ENCODE data around the gene PLCB2. TPM values are rescaled to one million over a fixed set of nuclear protein-coding genes. Genes with fewer than 3 reads are reported as not detected.

The PLCB2 gene, protein sequence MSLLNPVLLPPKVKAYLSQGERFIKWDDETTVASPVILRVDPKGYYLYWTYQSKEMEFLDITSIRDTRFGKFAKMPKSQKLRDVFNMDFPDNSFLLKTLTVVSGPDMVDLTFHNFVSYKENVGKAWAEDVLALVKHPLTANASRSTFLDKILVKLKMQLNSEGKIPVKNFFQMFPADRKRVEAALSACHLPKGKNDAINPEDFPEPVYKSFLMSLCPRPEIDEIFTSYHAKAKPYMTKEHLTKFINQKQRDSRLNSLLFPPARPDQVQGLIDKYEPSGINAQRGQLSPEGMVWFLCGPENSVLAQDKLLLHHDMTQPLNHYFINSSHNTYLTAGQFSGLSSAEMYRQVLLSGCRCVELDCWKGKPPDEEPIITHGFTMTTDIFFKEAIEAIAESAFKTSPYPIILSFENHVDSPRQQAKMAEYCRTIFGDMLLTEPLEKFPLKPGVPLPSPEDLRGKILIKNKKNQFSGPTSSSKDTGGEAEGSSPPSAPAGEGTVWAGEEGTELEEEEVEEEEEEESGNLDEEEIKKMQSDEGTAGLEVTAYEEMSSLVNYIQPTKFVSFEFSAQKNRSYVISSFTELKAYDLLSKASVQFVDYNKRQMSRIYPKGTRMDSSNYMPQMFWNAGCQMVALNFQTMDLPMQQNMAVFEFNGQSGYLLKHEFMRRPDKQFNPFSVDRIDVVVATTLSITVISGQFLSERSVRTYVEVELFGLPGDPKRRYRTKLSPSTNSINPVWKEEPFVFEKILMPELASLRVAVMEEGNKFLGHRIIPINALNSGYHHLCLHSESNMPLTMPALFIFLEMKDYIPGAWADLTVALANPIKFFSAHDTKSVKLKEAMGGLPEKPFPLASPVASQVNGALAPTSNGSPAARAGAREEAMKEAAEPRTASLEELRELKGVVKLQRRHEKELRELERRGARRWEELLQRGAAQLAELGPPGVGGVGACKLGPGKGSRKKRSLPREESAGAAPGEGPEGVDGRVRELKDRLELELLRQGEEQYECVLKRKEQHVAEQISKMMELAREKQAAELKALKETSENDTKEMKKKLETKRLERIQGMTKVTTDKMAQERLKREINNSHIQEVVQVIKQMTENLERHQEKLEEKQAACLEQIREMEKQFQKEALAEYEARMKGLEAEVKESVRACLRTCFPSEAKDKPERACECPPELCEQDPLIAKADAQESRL
- total RNA-seq = 1 to 10 TPM; 1.0 to 3.3 TPM

DNA sequence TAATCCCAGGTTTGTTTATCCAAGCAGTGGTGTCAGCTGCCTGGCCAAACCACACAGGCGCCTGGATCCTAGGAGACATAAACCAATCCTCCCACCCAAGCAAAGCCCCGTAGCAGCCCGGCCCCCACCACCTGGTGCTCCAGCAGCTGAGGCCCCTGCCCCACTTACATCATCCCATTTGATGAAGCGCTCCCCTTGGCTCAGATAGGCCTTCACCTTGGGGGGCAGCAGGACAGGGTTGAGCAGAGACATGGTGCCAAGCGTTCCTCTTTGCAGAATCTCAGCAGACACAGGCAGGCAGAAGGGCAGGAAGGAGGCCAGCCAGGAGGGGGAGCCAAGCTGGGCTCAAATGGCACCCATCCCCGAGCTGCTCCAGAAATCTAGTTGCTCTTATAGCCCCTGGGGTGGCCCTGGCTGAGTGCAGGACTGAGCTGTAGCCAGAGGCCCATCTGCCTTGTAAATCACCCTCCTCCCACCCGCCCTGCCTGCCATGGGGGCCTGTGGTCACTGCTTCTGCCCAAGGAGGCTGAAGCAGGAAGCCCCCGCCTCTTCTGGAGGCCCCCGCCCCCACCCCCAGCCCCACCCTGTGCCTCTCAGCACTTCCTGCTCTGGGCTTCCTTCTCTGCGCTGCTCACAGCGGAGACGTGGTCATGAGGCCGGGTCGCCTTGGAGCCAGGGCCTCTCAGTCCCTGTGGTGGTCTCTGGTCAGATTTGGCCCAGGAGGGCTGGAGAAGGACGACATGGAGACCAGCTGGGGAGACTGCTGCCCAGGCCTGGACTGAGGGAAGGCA, at the start of gene PLCB2:
TSS of gene PLCB2 (minus strand) at position 515 of the 791 bp plus-strand sequence. CDS start at position 252, 263 bp downstream.

DNA sequence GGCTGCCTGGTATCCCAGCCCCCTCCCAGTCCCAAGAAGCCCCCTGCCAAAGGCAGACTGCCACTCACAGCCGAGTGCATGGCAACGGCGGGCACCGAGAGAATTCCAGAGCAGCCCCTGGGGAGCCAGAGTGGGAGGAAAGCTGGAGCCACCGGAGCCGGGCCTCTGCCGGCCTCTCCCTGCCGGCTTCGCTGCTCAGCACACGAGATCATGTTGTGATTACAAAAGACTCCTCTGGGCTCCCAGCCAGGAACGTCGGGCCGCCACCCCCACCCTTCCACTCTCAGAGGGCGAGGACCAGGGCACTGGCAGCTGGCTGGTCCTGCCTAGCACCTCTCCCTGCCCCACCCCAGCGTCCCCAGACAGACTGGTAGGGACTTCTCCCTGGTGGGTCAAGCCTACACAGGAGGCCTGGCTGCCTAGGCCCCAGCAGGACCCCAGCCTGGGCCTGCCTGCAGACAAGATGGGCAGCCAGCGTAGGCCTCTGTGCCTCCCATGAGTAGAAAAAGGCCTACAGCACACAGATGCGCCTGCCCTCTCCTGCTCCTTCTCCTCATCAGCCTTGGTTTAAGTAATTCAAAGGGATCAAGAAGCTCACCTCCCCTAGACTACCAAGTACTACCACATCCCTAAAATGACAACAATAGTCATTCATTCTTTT, 33.1 kb upstream of the PLCB2 start, which contains the start of gene CCDC9B:
TSS of gene CCDC9B (minus strand) at position 200 of the 661 bp plus-strand sequence. CDS start at position 80, 120 bp downstream.

DNA sequence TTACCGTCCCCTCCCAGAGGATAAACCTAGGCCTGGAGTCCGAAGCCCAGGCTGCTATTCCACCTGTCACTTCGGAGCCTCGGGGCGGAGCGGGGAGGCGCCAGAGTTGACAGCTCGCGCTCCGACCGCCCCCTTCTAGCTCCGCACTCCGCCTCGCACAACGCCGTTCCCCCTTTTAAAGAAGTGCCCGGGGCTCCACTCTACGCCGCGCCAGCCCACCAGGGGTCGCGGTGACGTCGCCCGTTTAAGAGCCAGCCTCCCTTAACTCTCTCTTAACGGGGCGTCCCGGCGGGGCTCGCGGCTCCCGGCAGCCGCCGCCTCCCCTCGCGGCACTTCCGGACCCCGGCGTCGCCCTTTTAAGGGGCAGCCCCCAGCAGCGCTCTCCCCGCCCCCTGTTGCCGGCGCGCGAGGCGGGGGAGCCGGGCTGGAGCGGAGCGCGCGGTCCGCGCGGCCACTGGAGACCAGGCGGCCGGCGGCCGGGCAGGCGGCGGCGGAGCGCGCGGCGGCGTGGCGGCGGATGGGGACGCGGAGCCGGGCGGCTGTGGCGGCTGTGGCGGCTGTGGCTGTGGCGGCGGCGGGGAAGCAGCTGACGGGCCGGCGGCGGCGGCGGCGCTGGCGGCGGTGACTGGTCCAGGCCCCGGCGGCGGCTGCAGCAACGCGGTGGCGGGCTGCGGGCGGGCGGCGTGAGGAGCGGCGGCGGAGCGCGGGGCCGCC, 15.7 kb upstream of the PLCB2 start, which contains the start of gene INAFM2:
TSS of gene INAFM2 (plus strand) at position 454 of the 714 bp plus-strand sequence. CDS start 364 bp downstream, outside the sequence.

DNA sequence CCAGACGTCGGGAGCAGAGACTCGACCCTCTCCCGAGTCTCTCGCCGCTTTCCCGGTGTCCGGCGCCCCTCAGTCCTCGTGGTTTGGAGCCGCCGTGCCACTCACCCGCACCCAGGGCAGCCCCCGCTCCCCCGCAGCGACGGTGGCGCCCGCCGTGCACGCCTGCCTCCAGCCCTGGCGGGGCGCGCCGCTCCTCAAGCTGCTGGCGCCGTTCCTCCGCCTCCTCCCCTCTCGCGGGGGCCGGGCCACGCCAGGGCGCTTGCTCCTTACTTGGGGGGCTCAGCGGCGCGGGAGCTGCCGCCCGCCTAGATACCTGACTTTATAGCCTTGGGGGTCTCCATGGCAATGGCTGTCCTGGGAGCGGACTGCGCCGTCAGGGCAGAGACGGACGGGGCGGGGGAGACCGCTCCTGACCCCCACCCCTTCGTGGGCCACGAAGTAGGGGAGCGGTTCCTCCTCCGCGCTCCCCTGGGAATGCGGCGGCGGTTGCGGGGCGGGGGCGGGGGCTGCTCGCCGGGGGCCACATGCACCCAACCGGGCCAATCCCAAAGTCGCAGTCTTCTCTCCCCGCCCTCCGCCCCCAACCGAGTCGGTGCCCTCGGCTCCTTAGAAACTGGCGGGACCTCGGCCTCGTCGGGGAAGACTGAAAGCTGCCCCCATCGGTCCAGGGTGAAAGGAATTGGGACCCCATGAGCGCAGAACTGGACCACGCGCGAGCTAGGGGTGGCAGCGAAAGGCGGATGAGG, 24.7 kb downstream of the PLCB2 start, which contains the start of gene ANKRD63:
TSS of gene ANKRD63 (minus strand) at position 196 of the 746 bp plus-strand sequence. CDS start 478 bp downstream, outside the sequence.

DNA sequence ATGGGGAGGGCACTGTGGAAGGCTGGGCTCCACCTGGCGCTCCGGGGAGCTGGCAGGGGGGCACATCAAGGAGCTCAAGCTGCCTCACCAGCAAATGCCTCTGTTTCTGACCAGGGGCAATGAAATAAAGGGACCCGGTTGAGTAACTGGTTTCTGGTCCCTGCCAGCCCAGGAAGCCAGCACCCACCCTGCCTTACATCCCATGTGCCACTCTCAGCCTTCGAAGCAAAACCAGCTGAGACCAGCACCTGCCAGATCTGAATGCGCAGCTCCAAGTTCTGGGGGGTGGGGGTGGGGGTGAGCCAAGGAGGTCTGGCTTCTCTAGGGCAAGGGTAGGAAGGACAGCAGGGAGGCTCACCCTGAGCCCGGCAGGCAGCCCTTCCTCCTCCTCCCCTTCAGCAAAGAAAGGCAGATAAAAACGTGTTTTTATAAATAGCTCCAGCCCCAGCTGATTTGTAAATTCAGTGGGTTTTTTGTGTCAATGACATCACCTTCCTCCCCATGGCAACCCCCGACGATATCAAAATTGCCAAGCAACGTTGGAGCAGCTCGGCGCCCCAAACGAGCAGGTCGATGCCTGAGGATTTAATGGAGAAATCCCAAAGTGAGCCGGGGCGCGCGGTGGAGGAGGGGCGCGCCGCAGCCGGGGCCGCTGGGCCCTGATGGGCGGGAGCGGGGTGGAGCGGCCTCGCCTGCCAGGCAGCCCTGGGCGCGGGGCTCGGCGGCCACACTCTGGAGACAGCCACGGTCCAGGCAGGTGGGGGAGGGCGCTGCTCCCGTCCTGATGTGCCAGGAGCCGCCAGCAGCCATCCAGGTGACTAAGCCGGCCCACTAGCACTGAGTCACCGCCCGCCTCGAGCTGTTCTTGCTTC, 69.0 kb downstream of the PLCB2 start, which contains the start of gene PAK6:
TSS of gene PAK6 (plus strand) at position 532 of the 872 bp plus-strand sequence. CDS start 25,723 bp downstream, outside the sequence.

Other genes starting within 250 kb of the PLCB2 start
- 1 to 10 TPM; 2.0 to 3.4 TPM for gene BMF, start 199.1 kb downstream of the PLCB2 start, total RNA-seq
- gene BUB1B, start 146.9 kb downstream of the PLCB2 start, total RNA-seq = 10 to 100 TPM; 15.5 to 31.6 TPM
- gene PAK6, start 68.9 kb downstream of the PLCB2 start, total RNA-seq = 1 to 10 TPM in 1 of 2 donors, under 1 TPM in 1; 1.00 to 1.4 TPM
- not detected for gene ANKRD63, start 24.9 kb downstream of the PLCB2 start, total RNA-seq
- 10 to 100 TPM in 1 of 2 donors, 1 to 10 TPM in 1; 5.2 to 10.7 TPM for gene INAFM2, start 15.8 kb upstream of the PLCB2 start, total RNA-seq
- gene CCDC9B, start 33.0 kb upstream of the PLCB2 start, total RNA-seq = 10 to 100 TPM; 30.3 to 39.9 TPM
- not detected for gene PHGR1, start 43.1 kb upstream of the PLCB2 start, total RNA-seq
- gene DISP2, start 50.3 kb upstream of the PLCB2 start, total RNA-seq = under 1 TPM; 0.33 to 0.69 TPM
- gene KNSTRN, start 74.8 kb upstream of the PLCB2 start, total RNA-seq = 100 to 1,000 TPM in 1 of 2 donors, 10 to 100 TPM in 1; 36.1 to 115 TPM
- gene IVD, start 97.9 kb upstream of the PLCB2 start, total RNA-seq = 10 to 100 TPM; 33.6 to 40.6 TPM
- gene BAHD1, start 133.0 kb upstream of the PLCB2 start, total RNA-seq = 1 to 10 TPM; 8.7 to 9.3 TPM
- gene CHST14, start 163.0 kb upstream of the PLCB2 start, total RNA-seq = 1 to 10 TPM; 8.9 to 9.7 TPM

Data from melanocyte of skin (primary cell).